SK-N-SH (cell line): ENCODE data around the gene SNX27.

ENCODE experiments used
- CTCF ChIP-seq: fragments of 200-600 bp; sonication (generic); IDR thresholded peaks from 2 replicates; pipeline ENCODE4 v1.6.1; 2017; ENCODE audit warnings: antibody characterized with exemption, mild to moderate bottlenecking, moderate library complexity
- EZH2phosphoT487 ChIP-seq: fragments of 200-600 bp; sonication (generic); IDR thresholded peaks from 2 replicates; pipeline ENCODE4 v1.6.1; 2017; ENCODE audit warnings: low read depth, mixed run types, mild to moderate bottlenecking, antibody characterized with exemption, moderate library complexity, borderline replicate concordance
- POLR2AphosphoS5 ChIP-seq: IDR thresholded peaks from 2 replicates; pipeline ENCODE4 v1.6.1; 2012; ENCODE audit warnings: low read depth, low read length
- RAD21 ChIP-seq: IDR thresholded peaks from 2 replicates; pipeline ENCODE4 v1.6.1; 2012; ENCODE audit warnings: mild to moderate bottlenecking, low read length
- SIN3A ChIP-seq: IDR thresholded peaks from 2 replicates; pipeline ENCODE4 v1.6.1; 2012; ENCODE audit warnings: low read depth, mild to moderate bottlenecking, low read length, moderate library complexity, borderline replicate concordance
- SMC3 ChIP-seq: IDR thresholded peaks from 2 replicates; pipeline ENCODE4 v1.6.1; 2012; ENCODE audit warnings: low read depth, low read length, improper control_type of control experiment
- TAF1 ChIP-seq: IDR thresholded peaks from 2 replicates; pipeline ENCODE4 v1.6.1; 2012; ENCODE audit warnings: low read depth, mild to moderate bottlenecking, low read length, moderate library complexity, borderline replicate concordance

- no peak for TF ChIP-seq POLR2AphosphoS5
- no peak for TF ChIP-seq SIN3A
- no peak for TF ChIP-seq EZH2phosphoT487
- TF ChIP-seq RAD21 = no peak
- TF ChIP-seq CTCF = no peak
- no peak for TF ChIP-seq TAF1
- TF ChIP-seq SMC3 = no peak
These were observed 108.7 kb downstream of the SNX27 start for GRCh38 chr1:151720554-151720953.
